Activated naive CD8-positive, alpha-beta T cell (primary cell): Measurements from ENCODE around the gene CS.
A peak's percentile ranks its signal among the peaks of the same experiment; 100 is the strongest.

Source experiments
- H3K27ac Mint-ChIP-seq: one replicate; pipeline ENCODE4 v1.8.0; 2021; ENCODE audit warnings: mixed read lengths
- H3K27me3 Mint-ChIP-seq: one replicate; pipeline ENCODE4 v1.8.0; 2021; ENCODE audit warnings: mixed read lengths
- H3K36me3 Mint-ChIP-seq: one replicate; pipeline ENCODE4 v1.8.0; 2021; ENCODE audit warnings: mixed read lengths
- H3K4me1 Mint-ChIP-seq: one replicate; pipeline ENCODE4 v1.8.0; 2021; ENCODE audit warnings: low read depth, mixed read lengths
- H3K4me3 Mint-ChIP-seq: one replicate; pipeline ENCODE4 v1.8.0; 2021; ENCODE audit warnings: mild to moderate bottlenecking, mixed read lengths
- H3K9me3 Mint-ChIP-seq: one replicate; pipeline ENCODE4 v1.8.0; 2021; ENCODE audit warnings: low read depth, mixed read lengths

Gene CS

DNA sequence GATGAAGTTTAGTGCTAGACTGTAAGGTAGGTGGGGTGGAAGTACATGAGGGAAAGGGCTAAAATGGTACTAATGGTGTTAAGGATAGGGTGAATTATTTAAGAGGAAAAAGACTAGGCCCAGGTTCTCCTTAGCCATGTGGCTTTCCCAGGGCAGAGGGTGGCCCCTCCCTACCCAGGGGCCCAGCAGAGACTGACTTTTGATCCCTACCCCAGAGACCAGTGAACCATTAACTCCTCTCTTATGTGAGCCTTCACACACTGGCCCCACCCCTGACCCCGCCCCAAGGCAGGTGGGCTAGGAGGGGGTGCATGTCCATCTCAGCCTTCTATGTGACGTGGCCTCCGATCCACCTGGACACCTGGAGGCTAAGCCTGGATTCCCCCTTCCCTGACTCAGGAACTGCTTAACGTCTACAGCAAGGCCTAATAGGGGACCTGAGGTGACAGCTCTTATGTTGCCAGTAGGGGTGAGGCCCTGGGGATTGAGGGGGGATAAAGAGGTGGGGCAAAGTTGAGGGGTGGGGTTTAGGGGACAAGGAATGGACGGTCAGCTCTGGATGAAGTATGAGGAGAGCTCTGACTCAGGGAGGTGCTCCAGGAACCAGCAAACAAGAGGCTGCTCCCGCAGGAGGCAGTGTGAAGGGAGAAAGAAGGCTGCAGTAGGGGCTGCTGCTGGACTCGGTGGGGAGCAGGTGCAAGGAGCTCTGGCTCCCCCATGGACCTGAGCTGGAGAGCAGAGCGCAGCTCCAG lies 69.5 kb downstream of the CS start:
- Mint-ChIP-seq H3K27me3 (no peaks in the 10 kb centered on the region), H3K9me3 (no peaks in the 10 kb centered on the region), H3K4me1 (peaks cover under 1% of the 10 kb centered on the region), H3K36me3 (peaks cover 2% of the 10 kb centered on the region), H3K4me3 (no peak overlapping the region), H3K27ac (no peak overlapping the region)

DNA sequence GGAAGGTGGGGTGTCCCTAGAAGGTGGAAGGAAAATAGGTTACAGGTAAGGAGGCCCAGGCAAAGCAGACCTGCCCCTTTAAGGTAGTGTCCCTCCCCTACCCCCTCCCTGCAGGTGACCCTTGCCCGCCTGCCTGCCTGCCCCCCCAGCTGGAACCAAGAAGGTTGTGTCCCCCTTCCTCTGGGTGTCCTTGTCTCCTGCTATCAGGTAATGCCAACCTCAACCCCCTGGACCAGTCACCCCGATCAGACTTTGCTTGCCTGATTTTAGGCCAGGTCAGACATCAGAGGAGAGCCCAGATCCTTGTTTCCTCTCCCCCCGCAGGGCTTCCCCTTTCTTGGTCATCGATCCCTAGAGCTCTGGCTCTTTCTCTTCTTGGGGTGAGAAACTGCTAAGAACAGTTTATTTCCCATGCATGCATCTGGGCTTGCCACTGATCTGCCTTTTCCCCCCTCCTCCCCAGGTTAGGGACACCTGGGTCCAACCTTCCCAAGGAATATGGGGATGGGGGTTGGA lies 70.2 kb downstream of the CS start, which contains the start of gene SLC39A5:
SLC39A5 (plus strand) TSS at position 136 of the 516 bp plus-strand sequence. CDS start 1,224 bp downstream, outside the sequence.
- Mint-ChIP-seq H3K9me3 (no peaks in the 10 kb centered on the region), H3K27me3 (no peaks in the 10 kb centered on the region), H3K27ac (no peak within 1 kb of the TSS), H3K36me3 (peaks cover 2% of the 10 kb centered on the region), H3K4me3 (no peak within 1 kb of the TSS), H3K4me1 (peaks cover 7% of the 10 kb centered on the region)

DNA sequence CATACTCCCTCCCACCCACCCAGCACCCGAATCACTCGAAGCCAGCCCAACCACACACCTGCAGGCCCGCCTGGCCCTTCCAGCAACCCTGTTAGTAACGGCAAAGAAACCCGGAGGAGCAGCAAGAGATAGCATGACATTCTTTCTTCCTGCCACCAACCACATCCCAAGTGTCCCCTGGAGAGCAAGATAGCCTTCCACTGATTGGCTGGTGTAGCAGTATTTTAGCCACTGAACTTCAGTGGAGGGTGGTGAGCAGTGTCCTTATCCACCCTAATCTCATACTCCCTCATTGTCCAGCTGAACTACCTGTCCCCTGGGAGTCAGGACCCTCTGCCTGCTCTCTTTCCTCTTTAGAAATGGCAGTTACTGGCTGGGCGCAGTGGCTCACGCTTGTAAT lies 71.0 kb downstream of the CS start:
- Mint-ChIP-seq H3K36me3 (peaks cover 2% of the 10 kb centered on the region), H3K9me3 (no peaks in the 10 kb centered on the region), H3K27me3 (no peaks in the 10 kb centered on the region), H3K27ac (no peak overlapping the region), H3K4me3 (no peak overlapping the region), H3K4me1 (peaks cover 11% of the 10 kb centered on the region)

DNA sequence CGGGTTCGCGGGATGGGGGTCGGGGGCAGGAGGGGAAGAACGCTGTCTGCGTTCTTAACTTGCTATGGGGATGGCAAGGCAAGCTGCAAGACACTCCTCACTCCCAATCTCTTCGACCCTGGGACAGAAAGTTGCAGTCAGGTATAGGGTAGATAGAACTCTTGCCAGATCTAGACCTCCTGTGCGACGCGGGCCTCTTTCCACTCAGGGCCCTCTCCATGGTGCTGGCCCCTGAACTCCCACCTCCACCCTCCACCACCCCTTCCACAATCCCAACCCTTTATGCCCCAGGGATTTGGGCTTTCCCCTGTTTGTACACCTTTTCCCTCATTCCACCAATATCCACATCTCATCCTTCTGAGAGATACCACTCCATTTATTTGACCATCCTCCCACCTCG lies 75.2 kb downstream of the CS start:
- peak overlapping the region; percentile 90 for H3K4me3 Mint-ChIP-seq

DNA sequence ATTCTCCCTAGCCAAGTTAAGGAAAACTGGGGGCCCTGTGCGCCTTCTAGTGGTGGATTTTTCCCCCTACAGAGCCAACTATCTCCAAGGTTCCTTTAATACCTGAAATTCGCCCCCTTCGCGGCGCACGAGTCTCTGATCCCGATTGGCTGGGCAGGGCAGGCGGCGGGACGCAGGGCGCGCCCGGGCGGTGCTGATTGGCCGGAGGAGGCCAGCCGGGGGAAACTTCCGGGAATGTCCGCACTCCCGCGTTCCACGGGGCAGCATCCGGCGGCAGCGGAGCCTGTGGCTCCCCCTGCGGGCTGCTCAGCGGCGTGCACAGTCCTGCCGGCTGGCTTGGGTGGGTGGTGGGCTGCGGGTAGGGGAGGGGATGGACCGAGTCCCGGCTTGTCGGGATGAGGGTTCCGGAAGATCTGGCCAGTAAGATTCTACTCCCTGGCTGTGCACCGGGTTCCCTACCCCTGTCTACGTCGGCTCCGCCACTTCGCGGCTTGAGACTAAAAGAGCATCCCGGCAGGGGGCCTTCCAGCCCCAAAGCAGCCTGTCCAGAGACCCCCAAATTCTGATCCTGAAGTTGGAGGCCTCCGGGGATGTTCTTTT lies 75.9 kb downstream of the CS start, which contains the start of gene NABP2:
NABP2 (plus strand) TSS at position 241 of the 600 bp plus-strand sequence. CDS start 515 bp downstream, outside the sequence.
- H3K9me3 Mint-ChIP-seq = no peaks in the 10 kb centered on the region
- H3K27ac Mint-ChIP-seq = peak within 1 kb of the TSS; percentile 93
- peak within 1 kb of the TSS; percentile 90 for H3K4me3 Mint-ChIP-seq
- no peaks in the 10 kb centered on the region for H3K27me3 Mint-ChIP-seq
- peaks cover 2% of the 10 kb centered on the region for H3K36me3 Mint-ChIP-seq
- H3K4me1 Mint-ChIP-seq = peaks cover 46% of the 10 kb centered on the region

More for the DNA sequence above, 75.2 kb downstream of the CS start:
- H3K27ac Mint-ChIP-seq = peak overlapping the region; percentile 93
- H3K4me1 Mint-ChIP-seq = peaks cover 43% of the 10 kb centered on the region
- no peaks in the 10 kb centered on the region for H3K27me3 Mint-ChIP-seq
- peaks cover 2% of the 10 kb centered on the region for H3K36me3 Mint-ChIP-seq
- no peaks in the 10 kb centered on the region for H3K9me3 Mint-ChIP-seq

DNA sequence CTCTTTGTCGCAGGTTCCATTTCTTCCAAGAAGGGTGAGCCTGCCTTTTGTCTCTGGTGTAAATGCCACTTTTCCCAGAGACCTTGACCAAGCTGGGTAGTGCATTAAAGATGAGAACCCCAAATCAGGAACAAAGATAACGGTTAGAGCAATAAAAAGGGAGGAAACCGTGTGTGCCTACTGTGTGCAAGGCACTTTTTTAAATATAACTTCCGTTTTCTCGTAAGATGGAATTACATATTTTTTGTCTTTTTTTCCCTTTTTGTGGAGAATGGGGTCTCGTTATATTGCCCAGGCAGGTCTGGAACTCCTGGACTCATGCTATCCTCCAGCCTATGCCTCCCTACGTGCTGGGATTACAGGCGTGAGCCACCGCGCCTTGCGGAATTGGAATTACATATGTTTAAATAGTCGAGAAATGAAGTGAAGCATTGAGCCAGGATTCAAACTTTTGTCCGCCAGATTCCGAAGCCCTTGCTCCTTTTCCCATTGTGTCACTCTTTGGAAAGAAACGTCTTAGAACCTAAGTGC lies 76.5 kb downstream of the CS start:
- Mint-ChIP-seq H3K27me3 (no peaks in the 10 kb centered on the region), H3K4me3 (peak overlapping the region; percentile 90), H3K4me1 (peaks cover 46% of the 10 kb centered on the region), H3K9me3 (no peaks in the 10 kb centered on the region), H3K36me3 (peaks cover 2% of the 10 kb centered on the region), H3K27ac (peak overlapping the region; percentile 93)

DNA sequence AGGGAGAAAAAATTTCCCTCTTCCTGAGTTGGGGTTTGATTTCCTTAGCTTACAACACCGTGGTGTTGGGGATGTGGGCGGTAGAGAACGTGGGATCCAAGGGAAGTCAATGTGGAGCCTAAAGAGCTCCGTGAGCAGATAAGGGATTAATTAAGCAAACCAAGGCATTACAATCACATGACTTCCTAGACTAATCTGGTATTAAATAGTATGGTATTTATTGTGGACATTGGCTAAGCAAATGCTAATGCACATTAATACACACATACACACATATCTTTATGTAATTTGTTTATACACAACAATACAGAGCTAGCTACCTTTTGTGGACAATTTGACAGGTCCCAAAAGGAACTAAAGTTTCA lies 77.6 kb downstream of the CS start:
- H3K4me1 Mint-ChIP-seq = peaks cover 46% of the 10 kb centered on the region
- no peaks in the 10 kb centered on the region for H3K9me3 Mint-ChIP-seq
- peak overlapping the region; percentile 97 for H3K4me3 Mint-ChIP-seq
- H3K36me3 Mint-ChIP-seq = peaks cover 2% of the 10 kb centered on the region
- no peaks in the 10 kb centered on the region for H3K27me3 Mint-ChIP-seq
- peak overlapping the region; percentile 97 for H3K27ac Mint-ChIP-seq

DNA sequence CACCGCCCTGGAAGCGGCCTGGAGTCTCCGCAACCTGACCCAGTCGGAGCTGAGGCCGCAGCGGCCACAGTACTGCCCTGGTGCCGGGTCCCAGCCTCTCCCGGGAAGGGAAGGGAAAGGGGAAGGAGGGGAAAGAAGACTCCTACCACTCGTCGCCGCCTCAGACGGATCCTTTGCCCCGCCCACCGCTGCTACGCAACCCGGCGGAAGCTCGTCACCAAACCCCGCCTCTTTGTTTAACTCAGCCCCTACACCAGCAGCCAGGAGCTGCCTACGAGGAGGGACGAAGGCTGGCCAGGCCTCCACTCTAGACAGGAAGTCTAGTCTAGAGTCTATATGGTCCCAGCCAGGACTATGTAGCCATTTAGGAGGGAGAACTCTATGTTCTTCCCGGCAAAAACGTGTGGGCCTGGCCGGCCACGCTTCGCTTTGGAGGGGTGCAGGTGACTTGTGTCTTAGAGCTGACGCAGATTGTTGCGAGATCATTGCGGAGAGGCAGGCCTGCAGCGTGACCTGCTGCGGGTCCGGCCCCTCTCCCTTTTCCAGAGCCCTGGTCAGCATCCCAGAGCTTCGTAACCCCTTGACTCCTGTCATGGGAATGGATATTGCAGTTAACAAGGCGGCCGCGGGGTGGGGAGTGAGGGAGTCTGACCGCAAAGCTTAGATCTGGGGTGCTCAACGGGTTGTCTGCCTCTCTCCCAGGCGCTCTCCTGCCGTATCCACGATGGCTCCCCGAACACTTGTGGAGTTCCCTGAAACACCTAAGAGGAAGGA lies 78.2 kb downstream of the CS start, which contains the start of gene RNF41:
RNF41 (minus strand) TSS at position 166 of the 774 bp plus-strand sequence. CDS start 7,875 bp downstream, outside the sequence.
- no peaks in the 10 kb centered on the region for H3K27me3 Mint-ChIP-seq
- H3K27ac Mint-ChIP-seq = peak within 1 kb of the TSS; percentile 97
- peaks cover 46% of the 10 kb centered on the region for H3K4me1 Mint-ChIP-seq

More for the DNA sequence above, 78.2 kb downstream of the CS start, which contains the start of gene RNF41:
- Mint-ChIP-seq H3K9me3 (no peaks in the 10 kb centered on the region), H3K4me3 (peak within 1 kb of the TSS; percentile 97), H3K36me3 (no peaks in the 10 kb centered on the region)
